ENCODE data around the gene EPHA2. TPM values are rescaled to one million over a fixed set of nuclear protein-coding genes. Genes with fewer than 3 reads are reported as not detected.
A peak's percentile ranks its signal among the peaks of the same experiment; 100 is the strongest.

The EPHA2 gene
- total RNA-seq, 2 donors from 2014 or later: not detected

DNA sequence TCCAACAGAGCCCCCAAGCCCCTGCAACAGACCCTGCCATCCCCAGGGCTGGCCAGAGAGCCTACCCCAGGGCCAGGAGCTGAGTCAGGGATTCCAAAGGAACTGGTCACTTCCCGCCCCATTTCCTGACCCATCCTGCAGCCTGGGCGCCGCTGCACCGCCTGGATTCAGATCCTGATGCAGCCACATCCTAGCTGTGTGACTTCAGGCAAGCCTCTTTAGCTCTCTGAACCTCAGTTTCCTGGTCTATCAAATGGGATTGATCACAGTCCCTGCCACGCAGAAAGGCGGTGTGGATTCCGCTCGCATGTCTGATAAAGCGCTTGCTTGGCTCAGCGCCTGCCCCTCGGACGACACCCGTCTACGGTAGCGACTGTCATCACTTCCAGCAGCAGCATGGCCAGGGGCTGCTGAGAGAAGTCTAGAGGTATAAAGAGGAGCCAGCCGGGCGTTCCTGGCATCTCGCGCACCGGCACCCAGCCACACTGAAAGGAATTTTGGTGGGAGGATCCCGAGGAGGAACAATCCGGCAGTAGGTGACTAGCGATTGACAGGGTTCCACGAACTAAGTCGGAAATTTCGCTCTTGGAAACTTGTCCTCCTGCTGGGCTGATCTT is 10.1 kb downstream of the EPHA2 start:
- Mint-ChIP-seq H3K36me3 (no peaks in the 10 kb centered on the region), H3K4me3 (no peak overlapping the region), H3K27ac (no peak overlapping the region), H3K4me1 (ENCODE audit: low read depth in 2 of 2) (peaks cover 0 to 10% of the 10 kb centered on the region in 2 donors), H3K27me3 (peaks cover 13 to 16% of the 10 kb centered on the region in 2 donors), H3K9me3 (no peaks in the 10 kb centered on the region)
- DNase-seq (ENCODE audit: low spot score) (no peak), ATAC-seq (no peak)

DNA sequence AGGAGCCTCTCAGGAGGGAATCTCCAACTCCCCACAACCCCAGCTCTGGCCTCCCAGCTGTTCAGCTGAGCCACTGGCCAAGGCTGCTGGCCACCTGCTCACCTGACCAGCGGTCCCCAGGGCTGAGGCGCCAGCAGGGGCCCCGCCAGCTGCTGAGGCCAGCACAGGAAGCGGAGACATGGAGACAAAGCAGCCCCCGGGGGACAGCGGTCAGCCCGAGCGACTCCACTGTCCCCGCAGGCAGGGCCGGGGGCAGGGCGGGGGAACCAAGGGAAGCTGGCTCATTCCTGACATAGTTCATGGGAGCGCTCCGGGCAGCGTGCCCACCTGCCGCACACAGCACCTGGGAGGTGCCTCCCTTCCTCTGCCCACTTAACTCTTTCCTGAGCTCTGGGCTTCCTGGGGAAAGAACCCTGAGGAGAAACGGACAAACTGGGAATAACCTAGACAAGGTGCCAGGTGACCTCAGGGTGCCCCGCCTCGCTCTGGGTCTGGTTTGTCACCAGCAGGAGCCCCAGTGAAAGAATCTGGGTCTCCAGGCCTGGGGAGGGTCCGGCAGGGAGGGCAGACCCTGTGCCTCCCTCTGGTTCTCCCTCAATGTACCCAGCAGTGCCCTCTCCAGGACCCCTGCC is 10.7 kb downstream of the EPHA2 start:
- Mint-ChIP-seq H3K4me3 (no peak overlapping the region), H3K27ac (no peak overlapping the region), H3K36me3 (no peaks in the 10 kb centered on the region), H3K27me3 (peaks cover 13 to 16% of the 10 kb centered on the region in 2 donors), H3K4me1 (ENCODE audit: low read depth in 2 of 2) (peaks cover 0 to 5% of the 10 kb centered on the region in 2 donors), H3K9me3 (no peaks in the 10 kb centered on the region)
- DNase-seq (ENCODE audit: low spot score) (no peak), ATAC-seq (peak in 1 of 2 donors; percentile 12)

DNA sequence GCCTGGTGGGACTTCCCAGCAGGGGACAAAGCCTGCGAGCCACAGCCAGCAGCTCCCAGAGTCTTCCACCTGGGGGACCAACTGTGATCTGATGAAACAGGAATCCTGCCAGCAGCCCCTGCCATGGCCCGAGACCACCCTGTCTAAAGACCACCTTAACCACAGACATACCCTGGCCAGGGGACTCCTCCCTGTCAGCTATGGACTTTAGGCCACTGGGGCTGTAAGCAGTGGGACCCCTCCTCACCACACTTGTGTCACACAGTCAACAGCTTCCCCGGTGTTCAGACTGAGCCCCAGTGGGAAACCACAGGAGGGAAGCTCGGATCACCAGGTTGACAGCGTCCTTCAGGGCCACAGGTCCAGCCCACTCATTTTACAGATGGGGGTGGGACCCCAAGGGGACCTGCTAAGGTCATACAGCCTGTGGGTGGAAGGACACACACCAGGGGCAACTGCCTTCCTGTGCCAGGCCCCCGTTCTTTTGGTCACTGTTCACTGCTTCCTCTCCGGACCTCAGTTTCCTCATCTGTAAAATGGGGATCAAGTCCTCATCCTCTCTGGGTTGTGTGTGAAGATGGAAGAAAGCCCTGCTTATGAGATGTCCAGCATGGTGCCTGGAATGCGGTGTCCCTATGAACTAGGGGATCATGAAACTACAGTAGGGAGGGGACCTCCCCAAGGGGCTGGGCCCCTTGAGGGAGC is 11.4 kb downstream of the EPHA2 start:
- H3K27me3 Mint-ChIP-seq: peaks cover 13 to 16% of the 10 kb centered on the region in 2 donors
- peaks cover 0 to 4% of the 10 kb centered on the region in 2 donors for H3K4me1 Mint-ChIP-seq (ENCODE audit: low read depth in 2 of 2)
- no peaks in the 10 kb centered on the region for H3K36me3 Mint-ChIP-seq
- DNase-seq (ENCODE audit: low spot score): no peak
- ATAC-seq: no peak
- H3K27ac Mint-ChIP-seq: no peak overlapping the region
- H3K4me3 Mint-ChIP-seq: no peak overlapping the region
- H3K9me3 Mint-ChIP-seq: no peaks in the 10 kb centered on the region

DNA sequence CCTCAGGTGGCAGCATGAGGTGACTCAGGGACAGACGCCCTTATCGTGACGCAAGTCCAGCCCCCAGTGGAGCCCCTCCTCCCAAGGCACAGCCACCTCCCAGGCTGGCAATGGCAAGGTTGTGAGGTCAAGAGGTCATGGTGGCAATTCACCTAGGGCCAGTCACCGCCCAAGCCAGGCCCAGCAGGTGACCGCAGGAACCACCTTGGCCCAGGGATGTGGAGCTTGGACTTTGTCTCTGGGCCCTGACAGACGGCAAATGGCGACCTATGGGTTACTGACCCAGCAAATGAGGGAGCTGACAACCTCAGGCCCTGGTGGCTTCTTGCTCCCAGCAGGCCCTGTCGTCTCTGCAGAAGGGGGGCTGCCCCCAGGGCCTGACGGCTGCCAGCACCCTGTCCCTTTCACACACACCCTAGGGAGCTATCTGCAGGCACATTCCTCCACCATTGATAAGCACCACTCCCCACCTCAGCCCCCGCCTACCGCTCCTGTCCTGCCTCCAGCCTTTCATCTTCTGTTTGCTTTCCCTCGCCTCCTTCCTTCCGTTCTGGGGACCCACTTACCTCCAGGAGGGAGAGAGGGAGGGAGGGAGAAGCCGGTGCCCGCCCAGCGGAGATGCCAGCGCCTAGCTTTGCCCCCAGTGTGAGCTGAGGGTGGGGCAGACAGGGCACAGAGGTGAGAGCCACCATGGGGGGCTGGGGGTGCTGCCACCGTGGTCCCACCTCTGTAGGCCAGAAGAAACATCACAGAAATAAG is 12.1 kb downstream of the EPHA2 start:
- ATAC-seq: no peak
- no peak for DNase-seq (ENCODE audit: low spot score)
- H3K9me3 Mint-ChIP-seq: no peaks in the 10 kb centered on the region
- no peak overlapping the region for H3K4me3 Mint-ChIP-seq
- no peak overlapping the region for H3K27ac Mint-ChIP-seq
- H3K36me3 Mint-ChIP-seq: no peaks in the 10 kb centered on the region
- H3K4me1 Mint-ChIP-seq (ENCODE audit: low read depth in 2 of 2): peaks cover 0 to 6% of the 10 kb centered on the region in 2 donors
- peaks cover 13 to 17% of the 10 kb centered on the region in 2 donors for H3K27me3 Mint-ChIP-seq

DNA sequence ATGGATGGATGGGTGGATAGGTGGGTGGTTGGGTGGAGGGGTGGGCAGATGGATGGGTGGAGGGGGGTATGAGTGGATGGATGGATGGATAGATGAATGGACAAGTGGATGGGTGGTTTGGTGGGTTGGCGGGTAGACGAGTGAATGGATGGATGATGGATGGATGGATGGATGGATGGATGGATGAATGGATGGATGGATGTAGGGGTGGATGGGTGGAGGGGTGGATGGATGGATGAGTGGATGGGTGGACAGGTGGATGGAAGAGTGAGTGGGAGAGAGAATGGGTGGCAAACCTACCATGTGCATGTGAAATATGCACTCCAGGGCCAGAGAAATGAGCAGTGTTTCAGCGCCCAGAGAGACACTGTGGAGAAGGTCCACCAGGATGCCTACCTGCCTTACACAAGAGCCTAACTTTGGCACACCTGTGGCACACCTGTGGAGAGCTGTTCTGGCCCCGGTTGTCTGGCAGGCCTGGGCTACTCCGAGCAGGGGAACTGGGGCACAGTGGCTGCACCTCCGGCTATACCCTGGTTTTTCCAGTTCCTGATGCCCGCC is 12.8 kb downstream of the EPHA2 start:
- H3K9me3 Mint-ChIP-seq: no peaks in the 10 kb centered on the region

DNA sequence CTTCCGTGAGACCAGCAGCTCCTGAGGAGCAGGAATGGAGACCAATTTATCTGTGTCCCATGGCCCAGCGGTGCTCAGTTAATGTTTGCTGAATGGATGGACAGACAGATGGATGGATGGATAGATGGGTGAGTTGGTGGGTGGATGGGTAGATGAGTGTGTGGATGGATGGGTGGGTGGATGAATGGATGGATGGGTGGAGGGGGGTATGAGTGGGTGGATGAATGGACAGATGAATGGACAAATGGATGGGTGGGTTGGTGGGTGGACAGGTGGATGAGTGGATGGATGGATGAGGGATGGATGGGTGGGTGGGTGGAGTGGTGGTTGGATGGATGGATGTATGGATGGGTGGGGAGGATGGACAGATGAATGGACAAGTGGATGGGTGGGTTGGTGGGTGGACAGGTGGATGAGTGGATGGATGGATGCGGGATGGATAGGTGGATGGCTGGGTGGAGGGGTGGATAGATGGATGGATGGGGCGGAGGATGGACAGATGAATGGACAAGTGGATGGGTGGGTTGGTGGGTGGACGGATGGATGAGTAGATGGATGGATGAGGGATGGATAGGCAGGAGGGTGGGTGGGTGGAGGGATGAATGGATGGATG is 13.4 kb downstream of the EPHA2 start:
- Mint-ChIP-seq H3K4me3 (no peak overlapping the region), H3K27me3 (peaks cover 13 to 20% of the 10 kb centered on the region in 2 donors), H3K9me3 (no peaks in the 10 kb centered on the region)

More for the DNA sequence above, 12.8 kb downstream of the EPHA2 start:
- Mint-ChIP-seq H3K36me3 (no peaks in the 10 kb centered on the region), H3K4me1 (ENCODE audit: low read depth in 2 of 2) (peaks cover 0 to 6% of the 10 kb centered on the region in 2 donors), H3K4me3 (no peak overlapping the region), H3K27me3 (peaks cover 13 to 20% of the 10 kb centered on the region in 2 donors), H3K27ac (no peak overlapping the region)
- DNase-seq (ENCODE audit: low spot score) (no peak), ATAC-seq (no peak)

DNA sequence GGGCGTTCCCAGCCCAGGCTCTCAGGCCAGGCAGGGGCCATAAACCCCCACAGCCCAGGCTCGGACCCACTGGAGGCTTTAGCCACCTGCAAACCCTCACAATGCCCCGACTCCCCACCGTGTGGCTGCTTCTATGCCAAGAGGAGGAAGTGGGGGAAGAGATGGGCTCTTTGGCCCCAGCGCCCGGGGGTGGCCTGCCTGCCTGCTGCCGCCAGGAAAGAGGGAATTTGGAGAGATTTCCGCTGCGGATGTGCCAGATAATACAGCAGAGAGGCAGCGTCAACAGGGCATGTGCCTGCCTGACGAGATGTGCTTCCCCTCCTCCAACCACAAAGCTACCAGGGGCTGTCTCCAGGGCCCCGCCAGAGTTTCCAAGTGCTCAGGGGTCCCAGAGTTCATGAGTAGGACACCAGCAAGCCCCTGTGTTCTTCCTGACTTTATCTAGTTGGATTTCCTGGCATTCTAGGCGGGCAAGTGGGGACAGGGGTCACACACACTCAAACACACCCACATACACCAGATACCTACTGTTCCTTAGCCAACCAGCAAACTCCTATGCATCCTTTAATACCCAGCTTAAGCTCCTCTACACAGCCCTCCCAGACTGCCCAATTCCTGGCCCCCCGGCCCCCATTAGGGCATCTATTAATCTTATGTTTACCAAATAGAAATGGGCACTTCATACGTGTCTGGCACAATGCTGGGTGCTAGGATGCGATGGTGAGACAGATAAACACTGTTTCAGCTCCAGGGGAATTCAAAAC is 14.1 kb downstream of the EPHA2 start:
- ATAC-seq (no peak), DNase-seq (ENCODE audit: low spot score) (no peak)
- Mint-ChIP-seq H3K27ac (no peak overlapping the region), H3K36me3 (no peaks in the 10 kb centered on the region), H3K4me3 (no peak overlapping the region), H3K9me3 (no peaks in the 10 kb centered on the region), H3K27me3 (peaks cover 13 to 20% of the 10 kb centered on the region in 2 donors), H3K4me1 (ENCODE audit: low read depth in 2 of 2) (peaks cover 0 to 6% of the 10 kb centered on the region in 2 donors)

More for the DNA sequence above, 13.4 kb downstream of the EPHA2 start:
- Mint-ChIP-seq H3K27ac (no peak overlapping the region), H3K4me1 (ENCODE audit: low read depth in 2 of 2) (peaks cover 0 to 6% of the 10 kb centered on the region in 2 donors), H3K36me3 (no peaks in the 10 kb centered on the region)
- DNase-seq (ENCODE audit: low spot score) (no peak), ATAC-seq (no peak)

DNA sequence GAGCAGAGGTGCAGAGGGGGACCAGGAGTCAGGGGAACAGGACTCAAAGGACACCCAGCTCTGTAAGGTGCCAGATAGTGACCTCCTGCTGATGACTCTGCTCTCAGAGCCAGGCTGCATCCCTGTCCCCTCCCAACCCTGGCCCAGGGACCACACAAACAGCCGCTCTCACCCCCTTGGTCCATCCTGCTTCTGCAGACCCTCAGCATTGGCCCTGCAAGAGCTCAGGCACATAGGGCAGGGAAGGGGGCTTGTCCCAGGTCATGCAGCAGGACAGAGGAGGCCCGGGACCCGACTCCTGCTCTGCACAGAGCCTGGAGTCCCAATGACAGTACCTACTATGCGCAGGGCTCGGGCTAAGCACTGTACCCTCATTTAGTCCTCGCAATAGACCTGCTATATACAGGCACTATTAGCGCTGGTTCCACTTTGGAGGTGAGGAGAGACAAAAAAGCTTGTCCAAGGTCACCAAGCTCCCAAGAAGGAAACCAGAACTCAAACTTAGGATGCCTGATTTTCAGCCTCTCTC is 15.7 kb downstream of the EPHA2 start:
- H3K9me3 Mint-ChIP-seq: no peaks in the 10 kb centered on the region

DNA sequence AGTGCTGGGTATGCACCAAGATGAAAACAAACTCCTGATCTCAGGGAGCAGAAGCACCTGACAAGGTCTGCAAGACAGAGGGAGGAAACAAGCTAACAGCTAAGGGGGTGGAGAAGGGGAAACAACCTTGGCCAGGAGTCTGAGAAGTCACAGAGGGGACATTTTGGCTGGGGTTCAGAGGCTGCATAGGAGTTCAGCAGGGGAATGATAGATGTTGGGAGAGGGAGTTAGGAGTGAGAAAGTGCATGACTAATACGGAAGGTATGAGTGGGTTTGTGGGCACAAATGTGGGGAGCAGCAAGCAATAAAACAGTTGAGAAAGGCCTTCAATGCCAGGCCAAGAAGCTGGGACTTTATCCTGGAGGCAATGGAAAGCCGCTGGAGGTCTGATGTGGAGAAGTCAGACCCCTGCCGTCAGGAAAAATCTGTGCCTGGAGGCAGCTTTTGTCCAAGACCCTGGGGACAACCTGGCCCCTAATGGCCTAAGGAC is 16.4 kb downstream of the EPHA2 start:
- Mint-ChIP-seq H3K9me3 (no peaks in the 10 kb centered on the region), H3K4me1 (ENCODE audit: low read depth in 2 of 2) (peaks cover 0 to 6% of the 10 kb centered on the region in 2 donors), H3K36me3 (no peaks in the 10 kb centered on the region), H3K27ac (no peak overlapping the region), H3K27me3 (peaks cover 13 to 17% of the 10 kb centered on the region in 2 donors), H3K4me3 (no peak overlapping the region)
- ATAC-seq (no peak), DNase-seq (ENCODE audit: low spot score) (no peak)

More for the DNA sequence above, 15.7 kb downstream of the EPHA2 start:
- no peak overlapping the region for H3K27ac Mint-ChIP-seq
- H3K27me3 Mint-ChIP-seq: peaks cover 13 to 17% of the 10 kb centered on the region in 2 donors
- no peaks in the 10 kb centered on the region for H3K36me3 Mint-ChIP-seq
- no peak overlapping the region for H3K4me3 Mint-ChIP-seq
- ATAC-seq: no peak
- H3K4me1 Mint-ChIP-seq (ENCODE audit: low read depth in 2 of 2): peaks cover 0 to 6% of the 10 kb centered on the region in 2 donors
- no peak for DNase-seq (ENCODE audit: low spot score)

DNA sequence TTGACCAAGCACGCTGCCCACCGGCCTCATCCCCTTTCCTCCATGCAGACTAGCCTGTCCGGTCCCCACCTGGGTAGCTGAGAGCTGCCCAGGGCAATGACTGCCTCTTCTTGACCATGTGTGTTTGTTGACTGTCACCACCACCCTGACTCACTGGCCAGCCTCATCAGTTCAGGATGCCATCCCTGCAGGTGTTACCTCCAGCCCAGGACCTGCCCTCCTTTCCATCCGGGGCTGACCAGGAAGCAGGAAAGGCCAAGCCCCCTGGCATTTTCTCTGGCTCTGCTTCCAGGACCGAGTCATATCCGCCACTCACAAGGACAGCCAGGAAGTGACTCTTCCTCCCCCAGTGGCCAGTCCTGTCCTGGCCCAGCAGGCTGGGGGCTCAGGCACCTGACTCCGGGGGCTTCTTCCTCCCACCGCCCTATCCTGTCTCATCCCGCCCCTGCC is 17.1 kb downstream of the EPHA2 start:
- DNase-seq (ENCODE audit: low spot score): no peak
- Mint-ChIP-seq H3K4me1 (ENCODE audit: low read depth in 2 of 2) (peaks cover 0 to 6% of the 10 kb centered on the region in 2 donors), H3K27ac (no peak overlapping the region), H3K36me3 (no peaks in the 10 kb centered on the region), H3K4me3 (no peak overlapping the region), H3K9me3 (no peaks in the 10 kb centered on the region), H3K27me3 (peaks cover 13 to 17% of the 10 kb centered on the region in 2 donors)
- no peak for ATAC-seq

DNA sequence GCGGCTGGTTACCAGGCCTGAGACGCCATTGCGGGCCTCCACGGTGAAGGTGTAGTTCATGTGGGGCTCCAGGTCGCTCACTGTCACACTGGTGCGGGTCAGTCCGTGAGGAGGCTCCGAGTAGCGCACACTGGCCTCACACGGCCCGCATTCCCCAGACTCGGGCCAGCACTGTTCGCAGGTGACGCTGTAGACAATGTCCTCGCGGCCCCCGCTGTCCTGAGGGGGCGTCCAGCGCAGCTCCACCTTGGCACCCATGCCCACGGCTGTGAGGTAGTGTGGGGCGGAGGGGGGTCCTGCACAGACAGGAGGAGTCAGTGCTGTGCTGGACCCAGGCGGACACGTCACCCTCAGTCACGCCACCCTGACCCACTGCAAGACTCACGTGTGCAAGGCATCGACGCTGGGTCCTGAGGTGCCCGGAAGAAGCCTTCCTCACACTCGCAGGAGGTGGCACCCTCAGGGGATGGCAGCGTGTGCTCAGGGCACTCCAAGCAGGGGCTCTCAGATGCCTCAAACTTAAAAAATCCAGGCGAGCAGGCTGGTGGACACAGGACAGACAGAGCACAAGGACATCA is 17.9 kb downstream of the EPHA2 start:
- H3K4me1 Mint-ChIP-seq (ENCODE audit: low read depth in 2 of 2): peaks cover 0 to 6% of the 10 kb centered on the region in 2 donors
- H3K9me3 Mint-ChIP-seq: no peaks in the 10 kb centered on the region
- no peaks in the 10 kb centered on the region for H3K36me3 Mint-ChIP-seq
- H3K27me3 Mint-ChIP-seq: peaks cover 11 to 15% of the 10 kb centered on the region in 2 donors
- H3K4me3 Mint-ChIP-seq: no peak overlapping the region
- no peak for DNase-seq (ENCODE audit: low spot score)
- ATAC-seq: peak in 1 of 2 donors; percentile 13
- no peak overlapping the region for H3K27ac Mint-ChIP-seq

DNA sequence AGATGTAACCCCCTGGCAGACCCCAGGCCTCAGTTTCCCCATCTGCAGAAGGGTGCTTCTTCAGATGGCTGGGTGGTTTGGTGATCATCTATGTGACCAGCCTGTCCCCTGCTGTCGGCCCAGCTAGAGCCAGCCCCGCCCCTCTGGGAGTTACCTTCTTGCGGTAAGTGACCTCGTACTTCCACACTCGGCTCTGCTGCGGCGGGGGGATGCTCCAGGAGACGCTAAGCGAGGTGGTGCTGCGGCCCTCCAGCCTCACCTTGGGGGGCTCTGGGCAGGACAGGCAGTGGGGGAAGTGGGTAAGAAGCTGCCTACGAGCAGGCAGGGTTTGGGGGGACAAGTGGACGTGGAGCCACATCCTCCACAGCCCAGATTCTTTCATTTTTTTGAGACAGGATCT is 20.4 kb downstream of the EPHA2 start:
- Mint-ChIP-seq H3K27me3 (peaks cover 0 to 5% of the 10 kb centered on the region in 2 donors), H3K9me3 (no peaks in the 10 kb centered on the region), H3K27ac (no peak overlapping the region), H3K4me3 (no peak overlapping the region), H3K4me1 (ENCODE audit: low read depth in 2 of 2) (peaks cover 0 to 7% of the 10 kb centered on the region in 2 donors), H3K36me3 (no peaks in the 10 kb centered on the region)
- ATAC-seq (no peak), DNase-seq (ENCODE audit: low spot score) (no peak)
